UCSD-AML1 (cell line): ENCODE results near the gene MRPS6.

ENCODE experiments used
- DNase-seq: peaks from one replicate; lab custom pipeline; 2025; ENCODE audit not compliant: unreplicated experiment; lab: John Stamatoyannopoulos, UW

Gene MRPS6

DNA sequence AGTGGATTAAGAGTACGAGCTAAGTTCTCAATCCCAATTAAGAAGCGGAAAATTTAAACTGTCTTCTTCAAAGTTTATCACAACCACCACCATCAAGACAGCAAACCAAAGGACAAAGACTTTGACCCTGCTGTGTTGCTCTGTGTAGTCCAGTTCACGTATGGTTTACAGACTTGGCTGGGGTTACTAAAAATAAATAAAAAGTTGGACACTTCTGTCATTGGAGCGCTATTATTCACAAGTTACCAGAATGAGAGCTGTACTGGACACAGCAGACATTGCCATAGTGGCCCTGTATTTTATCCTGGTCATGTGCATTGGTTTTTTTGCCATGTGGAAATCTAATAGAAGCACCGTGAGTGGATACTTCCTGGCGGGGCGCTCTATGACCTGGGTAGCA is 21.6 kb downstream of the MRPS6 start:
- no peak for DNase-seq

DNA sequence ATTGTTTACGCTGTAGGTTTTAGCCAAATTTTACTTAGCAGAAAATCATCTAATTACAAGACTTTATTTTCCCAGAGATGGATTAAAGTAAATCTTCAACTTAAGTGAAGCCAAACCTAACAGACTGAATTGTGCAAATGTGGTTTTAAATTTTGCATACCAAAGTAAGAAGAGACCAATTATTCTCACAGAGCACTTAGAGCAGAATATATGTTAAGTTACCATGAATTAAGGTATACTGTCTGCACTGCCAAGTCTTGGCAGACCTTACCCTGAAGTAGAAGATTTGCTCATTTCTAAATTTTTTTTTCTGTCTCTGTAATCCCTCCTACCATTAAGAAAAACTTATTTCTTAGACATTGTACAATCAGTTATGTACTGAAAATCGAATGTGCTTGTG is 24.1 kb downstream of the MRPS6 start:
- DNase-seq = no peak

DNA sequence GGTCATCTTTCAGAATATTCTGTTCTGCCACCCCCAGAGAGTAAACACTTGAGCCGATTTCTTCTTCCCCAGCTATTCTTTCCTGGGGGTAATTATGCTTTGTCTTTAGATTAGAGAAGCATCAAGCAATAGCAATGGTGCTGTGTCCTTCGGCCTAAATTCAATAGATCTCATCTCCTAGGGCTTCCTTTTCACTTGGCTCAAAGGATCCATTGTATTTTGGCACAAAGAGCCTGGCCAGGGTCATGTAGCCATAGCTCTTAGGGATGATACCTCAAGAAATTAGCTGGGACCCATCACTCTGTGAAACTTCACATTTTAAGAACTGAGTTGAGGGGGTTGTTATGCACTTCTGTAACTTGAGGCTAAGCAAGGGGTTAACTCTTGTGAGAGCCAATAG is 27.0 kb downstream of the MRPS6 start:
- DNase-seq = no peak

DNA sequence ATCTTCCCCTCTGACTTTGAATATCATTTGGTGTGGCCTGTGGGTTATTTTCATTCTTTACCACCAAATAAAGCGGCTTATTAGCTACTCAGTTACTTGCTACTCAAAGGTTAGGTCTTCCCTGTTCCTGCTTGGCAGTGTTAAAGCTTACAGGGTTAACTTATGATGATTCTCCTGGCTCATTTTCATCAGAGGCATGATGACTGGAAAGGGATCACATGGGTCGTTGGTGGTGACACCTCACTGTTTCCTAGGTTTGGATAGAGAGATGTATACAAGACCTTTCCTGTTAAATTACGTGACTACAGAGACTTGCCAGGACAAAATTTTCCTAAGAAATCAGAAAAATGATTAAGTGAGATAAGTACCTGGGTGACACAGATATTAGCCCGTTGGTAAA is 27.4 kb downstream of the MRPS6 start:
- no peak for DNase-seq

DNA sequence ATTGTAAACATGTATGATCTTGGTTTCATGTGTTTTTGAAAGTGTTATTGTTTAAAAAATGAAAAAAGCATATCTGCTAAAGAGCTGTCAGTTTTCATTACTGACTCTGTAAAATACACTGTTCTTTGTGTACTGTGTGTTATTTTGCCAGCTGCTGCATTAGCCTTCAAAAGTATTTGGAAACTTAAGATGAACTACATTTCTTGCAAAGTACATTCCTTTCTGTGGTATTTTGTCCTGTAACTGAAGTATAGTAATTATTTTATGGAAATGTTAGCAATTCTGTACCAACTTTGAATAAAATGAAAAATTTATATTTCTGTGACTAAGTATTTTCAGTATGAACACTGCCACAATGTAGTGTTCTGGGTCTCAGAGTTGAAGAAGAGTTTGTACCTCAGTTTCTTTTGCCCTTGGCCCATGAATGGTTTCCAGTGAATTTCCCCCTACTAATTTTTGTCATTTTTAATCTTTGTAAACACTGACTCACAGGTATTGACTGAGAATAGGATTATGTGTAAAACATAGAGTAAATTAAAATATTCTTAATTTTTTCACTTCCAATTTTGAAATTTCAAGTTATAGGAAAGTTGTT is 32.7 kb downstream of the MRPS6 start:
- DNase-seq = no peak

DNA sequence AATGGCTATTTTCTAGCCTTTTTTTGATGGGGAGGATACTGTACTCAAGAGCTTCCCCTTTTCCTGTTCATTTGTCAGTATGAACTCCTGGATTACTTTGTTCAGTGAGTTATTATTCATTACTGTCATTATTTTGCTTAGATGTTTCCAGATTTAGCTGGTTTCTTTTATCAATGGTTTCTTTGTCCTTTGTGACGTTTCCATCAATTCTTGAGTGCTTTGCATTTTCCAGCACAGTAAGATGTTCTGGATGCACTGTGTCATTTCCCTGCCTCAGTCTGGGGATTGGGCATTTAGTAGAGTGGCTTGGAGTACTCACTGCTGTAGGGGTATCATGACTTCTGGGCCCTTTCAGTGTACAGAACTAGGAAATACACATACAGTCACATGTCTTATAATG is 34.2 kb downstream of the MRPS6 start:
- no peak for DNase-seq

DNA sequence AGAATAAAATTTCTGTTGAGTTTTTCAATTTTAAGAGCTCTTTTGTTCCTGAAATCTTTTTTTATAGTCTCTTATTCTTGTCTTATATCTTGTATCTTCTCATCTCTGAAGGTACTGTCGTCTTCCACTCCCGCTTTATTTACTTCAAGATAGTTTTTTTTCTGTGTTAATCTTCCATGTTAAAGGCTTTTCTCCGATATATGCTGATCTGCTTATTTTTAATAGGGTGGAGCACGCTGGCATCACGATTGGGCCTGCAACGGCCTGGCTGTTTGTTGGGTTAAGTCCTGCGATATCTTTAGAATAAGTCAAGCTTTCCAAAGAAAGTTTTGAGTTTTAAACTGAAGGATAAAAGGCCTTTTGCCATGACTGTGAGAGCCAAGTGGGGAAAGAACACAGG is 35.7 kb downstream of the MRPS6 start:
- DNase-seq = no peak

DNA sequence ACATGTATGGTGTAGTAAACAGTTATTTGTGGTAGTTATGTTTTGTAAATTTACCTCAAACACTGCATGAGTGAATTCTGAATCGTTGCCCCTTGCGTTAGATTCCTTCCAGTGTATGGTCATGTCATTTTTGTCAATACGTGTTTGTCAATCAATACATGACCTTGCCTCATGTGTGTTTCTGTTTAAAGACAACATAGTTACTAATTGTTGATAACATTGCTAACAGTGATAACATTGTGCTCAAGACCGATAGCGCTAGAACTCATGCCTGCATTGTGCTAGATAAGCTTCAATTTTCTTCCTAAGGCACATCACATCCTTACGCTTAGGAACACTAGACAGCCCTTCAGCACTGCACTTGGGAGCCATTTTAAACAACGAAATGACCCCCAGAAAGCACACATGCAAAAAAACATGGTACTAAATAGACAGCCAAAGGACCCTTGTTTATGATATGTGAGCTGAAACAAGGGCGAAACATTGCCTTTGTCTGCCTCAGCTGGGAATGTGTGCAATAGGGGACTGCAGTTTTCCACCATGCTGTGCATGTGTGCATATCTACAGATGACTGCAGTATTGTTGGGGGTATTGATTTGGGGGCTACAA is 37.3 kb downstream of the MRPS6 start:
- no peak for DNase-seq

DNA sequence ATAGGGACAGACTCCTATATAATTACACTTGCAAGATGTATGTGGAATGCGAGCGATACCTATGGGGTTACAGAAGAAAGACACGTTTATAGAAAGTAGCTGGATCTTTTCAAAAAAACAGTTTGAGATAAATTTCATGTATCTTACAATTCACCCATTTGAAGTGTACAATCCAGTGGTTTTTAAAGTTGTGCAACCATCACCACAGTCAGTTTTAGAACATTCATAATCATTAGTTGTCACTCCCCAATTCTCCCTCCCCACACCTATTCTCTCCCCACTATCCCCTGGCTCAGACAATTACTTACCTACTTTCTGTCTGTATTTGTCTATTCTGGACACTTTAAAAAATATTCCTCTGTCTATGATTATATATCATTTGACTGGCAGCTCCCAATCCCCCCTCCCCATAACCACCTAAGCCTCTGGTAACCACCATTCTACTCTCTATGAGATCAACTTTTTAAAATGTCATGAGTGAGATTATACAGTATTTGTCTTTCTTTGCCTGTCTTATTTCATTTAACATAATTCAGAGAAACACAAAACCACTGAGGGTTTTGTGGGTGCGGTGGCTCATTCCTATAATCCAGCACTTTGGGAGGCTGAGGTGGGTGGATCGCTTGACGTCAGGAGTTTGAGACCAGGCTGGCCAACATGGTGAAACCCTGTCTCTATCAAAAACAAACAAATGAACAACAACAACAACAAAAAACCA is 39.1 kb downstream of the MRPS6 start:
- DNase-seq = no peak

DNA sequence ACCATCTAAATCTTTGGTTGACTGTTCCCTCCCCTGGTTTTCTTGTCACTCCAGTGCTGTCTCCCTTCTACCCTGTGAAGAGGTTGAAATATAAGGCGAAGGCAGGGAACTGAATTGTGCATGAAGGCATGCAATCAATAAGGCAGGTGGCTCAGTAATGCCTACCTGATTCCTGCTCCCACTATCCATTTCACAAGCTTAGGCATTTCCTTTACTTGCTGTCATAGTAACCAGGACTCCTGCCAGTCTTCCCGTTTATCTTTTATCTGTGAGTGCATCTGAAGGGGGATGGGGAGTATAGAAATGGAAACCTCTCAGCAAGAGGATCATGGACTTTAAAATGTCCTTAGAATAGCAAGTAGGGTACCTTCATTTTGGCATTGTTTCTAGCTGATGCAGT is 40.5 kb downstream of the MRPS6 start:
- no peak for DNase-seq

DNA sequence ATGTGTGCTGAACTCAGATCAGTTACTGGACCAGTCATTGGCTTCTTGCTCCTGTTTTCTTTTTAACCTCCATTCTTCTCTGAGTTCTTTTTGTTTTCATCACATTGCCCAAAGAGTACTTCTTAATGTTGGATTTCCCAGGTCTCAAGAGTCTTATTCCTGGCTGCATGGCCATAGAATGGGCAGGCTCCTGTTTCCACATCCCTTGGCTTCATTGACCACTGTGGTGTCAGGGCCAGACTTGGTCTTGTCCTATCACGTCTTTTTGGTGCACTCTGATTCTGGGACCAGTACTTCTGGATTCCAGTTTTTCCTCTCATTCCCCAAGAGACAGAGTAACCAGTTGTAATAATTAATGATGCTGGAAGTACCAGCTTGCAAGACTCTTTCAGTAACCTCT is 41.8 kb downstream of the MRPS6 start:
- DNase-seq = no peak

DNA sequence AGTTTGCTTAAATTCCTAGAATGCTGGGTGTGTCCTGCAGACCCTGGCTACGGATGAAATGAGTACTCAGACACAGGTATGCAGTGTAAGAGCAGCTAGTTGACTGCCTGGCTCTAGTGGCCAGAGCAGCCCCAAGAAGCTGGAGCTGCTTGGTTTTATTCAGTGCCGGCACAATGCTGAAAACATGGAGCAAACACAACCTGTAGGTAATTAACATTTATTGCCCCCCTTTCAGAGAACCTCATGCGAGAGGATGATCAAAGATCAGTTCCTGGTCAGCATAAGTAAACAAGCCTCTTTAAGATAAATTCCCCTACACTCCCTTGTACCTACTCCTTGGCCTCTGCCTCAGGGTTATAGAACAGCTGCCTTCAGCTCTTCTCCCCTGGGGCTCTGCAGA is 43.2 kb downstream of the MRPS6 start:
- no peak for DNase-seq

DNA sequence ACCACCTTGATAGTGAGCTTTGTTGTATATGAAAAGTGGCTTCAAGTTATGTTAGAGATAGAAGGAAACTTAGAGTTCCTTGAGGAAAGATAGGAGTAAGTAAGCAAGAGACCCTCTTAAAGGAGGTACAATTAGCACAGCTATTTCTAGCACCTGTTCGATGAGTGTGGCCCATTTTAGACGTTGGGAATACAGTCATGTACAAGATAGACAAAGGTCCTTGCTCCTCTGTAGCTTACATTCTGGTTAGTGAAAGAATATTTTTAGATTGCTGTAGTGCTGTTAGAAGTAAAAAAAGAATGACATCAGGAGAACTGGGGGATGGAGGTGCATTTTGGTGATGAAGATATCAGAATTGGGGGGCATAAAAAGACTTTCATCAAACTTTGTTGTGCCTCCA is 47.5 kb downstream of the MRPS6 start:
- DNase-seq = no peak

DNA sequence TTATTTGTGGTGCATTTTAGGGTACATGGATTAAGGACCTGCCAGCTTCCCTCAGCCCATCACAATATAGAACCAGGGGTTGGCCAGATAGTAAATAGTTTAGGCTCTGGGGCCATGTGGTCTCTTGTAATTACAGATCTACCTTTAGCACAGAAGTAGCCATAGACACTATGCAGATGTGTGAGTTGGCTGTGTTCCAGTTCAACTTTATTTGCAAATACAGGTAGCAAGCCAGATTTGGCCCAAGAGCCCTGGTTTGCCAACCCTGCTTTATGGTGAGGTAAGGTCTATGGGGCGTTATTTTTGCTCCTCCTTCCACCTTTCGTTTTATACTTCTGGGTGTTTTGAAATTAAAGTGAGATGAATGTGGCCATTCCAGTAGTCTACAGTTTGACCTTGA is 48.7 kb downstream of the MRPS6 start:
- DNase-seq = no peak

DNA sequence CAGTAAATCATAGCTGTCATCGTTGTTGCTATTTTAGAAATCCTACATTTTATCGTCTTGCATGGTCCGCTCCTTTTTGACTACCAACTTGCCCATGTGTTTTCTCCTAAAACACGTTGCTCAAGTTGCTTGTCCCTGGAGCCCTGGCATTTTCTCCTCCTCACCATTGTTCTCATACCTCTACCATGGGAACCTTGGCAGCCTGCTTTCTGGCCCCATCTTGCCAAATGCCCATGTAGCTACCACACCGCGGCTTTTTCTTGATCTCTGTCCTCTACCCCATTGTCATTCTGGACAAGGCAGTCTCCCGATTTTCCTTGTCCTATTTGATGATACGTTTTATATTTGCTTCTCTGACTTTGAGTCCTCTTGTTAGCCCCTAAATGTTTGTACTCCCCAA is 50.2 kb downstream of the MRPS6 start:
- no peak for DNase-seq

DNA sequence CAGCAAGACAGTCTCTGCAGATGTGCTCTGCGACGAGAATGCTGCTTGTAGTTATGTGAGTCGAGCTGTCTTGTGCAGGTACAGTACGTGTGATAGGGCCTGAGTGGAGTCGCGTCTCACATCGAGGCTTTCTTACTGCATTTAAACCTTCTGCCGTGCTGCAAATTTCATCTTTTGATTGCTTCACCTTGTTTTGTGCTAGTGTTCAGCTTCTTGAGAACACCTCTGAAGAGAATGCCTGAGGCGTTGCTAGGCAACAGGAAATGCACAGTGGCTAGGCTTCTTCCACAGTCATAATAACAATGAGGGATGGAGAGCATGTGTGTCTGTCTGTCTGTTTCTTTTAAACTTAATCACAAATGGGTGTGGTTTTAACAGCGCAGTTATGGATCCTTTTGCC is 52.9 kb downstream of the MRPS6 start:
- DNase-seq = no peak

DNA sequence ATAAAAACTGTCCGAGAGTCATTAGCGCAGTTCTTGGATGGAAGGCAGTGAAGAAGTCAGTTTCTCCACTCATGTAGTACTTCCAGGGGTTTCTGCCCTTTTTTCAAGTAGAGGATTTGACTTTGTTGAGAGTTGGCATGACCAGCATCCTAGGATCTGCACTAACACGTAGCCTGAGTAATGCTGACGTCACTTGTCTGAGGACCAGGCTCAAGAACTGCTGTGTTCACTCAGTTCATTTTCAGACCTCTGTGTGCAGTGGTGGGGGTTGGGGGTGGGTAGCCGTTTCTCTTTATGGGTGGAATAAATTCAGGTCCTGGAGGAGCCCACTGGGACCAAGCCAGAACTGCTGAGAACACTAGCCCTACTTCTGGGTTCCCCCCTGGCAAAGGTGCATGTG is 53.3 kb downstream of the MRPS6 start:
- DNase-seq = no peak

DNA sequence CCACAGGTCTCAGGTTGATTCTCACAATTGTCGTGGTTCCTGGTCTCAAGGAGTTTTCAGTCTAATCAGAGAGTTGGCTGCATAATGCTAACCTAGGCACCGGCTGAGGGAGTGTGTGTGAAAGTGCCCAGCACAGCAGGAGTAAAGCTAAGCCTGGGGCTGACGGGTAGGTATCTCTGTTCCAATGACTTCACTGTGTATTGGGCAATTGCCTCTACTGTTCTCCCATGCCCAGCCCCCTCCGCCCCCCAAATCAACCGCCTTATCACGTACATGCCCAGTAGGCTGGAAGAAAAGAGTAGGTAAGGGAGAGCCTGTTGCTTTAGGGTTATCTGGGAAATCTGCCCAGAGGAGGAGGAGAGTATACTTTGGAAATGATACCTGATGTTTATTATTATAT is 54.7 kb downstream of the MRPS6 start:
- no peak for DNase-seq

DNA sequence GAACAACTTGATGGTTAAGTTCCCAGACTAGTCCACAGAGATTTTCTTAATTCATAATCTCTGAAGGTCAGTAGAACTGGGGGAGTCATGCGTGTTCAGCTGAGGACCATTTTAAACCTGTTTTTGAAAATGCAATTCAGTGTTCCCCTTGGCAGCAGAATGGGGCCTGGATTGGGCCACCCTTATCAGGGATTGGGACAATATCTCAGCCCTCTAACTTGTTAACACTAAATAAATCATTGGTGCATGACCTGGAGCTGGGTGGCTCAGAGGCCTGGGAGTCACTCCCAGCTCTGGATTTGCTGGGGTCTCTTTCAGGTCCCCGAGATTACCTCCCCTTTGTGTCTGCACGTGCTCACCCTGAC is 55.3 kb downstream of the MRPS6 start:
- no peak for DNase-seq

DNA sequence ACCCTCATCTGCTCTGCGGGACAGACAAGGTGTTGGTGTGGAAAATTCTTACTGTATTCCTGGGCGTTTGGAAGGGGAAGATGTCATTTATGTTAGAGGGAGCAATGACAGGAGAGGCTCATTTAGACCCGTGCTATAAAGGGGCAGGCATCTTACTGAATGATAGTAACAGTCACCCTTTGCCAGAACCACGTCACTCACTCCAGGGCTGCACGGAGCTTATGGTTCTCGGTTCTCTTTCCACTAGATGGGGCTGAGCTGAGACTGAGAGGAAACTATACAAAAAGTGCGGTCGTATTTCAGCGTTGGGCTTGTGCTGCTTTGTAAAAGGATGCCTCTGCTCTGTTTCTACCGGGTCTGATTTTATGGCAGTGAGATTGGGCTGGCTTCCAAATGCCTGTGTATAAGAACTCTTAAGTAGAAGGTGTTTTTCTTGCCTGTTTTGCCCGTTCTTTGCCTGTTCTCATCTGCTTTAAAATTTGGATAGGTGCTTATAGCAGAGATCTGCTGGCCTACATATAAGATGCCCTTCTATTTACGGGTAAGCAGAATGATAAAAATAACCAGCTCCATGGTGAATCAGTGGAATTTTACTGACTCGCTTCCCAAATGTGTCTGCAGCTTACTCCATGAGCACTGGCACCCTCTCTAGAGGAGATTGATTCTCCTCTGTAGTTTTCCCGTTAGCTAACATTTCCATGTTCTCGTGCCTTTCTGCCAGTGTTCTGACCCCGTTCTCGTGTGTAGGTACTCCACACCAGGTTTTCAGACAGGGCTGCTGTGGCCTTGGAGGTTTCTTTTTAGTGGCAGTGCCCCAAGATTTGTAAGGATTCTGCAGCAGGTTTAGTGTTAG is 55.9 kb downstream of the MRPS6 start:
- DNase-seq = no peak

DNA sequence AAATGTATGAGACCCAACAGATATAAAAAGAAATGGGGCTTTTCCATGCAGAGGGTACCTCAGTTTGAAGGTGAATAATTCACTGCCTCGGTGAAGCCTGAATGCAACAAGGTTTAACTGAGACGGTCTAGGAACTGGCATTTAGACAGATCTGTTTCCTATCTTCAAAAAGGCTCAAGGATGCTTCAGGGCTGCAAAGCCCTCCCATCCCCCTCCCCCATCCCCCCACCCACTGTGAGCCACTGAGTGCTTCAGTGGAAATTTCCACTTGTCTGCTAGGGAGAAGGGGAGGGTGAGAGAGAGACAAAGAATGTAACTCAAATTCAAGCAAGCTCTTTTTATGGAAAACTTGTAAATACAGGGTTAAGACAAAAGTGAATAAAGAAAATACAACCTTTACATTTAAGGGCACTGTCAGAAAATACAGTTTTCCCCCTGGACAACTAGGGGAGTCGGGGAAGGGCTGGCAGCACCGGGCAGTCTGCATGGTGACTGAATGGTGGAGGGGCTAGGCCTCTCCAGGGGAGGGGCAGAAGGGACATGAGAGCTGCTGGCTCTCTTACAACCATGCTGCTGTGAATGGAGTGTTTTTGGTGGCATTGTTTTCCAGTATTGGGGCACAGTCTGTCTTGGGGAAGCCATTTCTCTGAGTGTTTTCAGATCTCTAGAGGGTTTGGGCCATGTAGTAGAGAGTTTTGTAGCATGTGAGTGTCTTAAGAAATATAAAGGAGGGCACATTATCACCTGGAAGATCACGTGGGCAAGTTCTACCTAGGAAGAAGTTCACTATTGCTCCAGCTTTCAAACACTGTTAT is 56.7 kb downstream of the MRPS6 start:
- no peak for DNase-seq
